H9 (cell line): ENCODE data around the gene TBX3. TPM values are rescaled to one million over a fixed set of nuclear protein-coding genes. Genes with fewer than 3 reads are reported as not detected.
A peak's percentile ranks its signal among the peaks of the same experiment; 100 is the strongest.

Experiments used
- DNase-seq: peaks from one replicate; pipeline ENCODE4 v3.0.0-alpha.2; 2017
- H2AFZ ChIP-seq: one replicate; pipeline ENCODE4 v1.6.1; 2013; ENCODE audit warnings: mild to moderate bottlenecking, low read length, control low read depth, moderate library complexity
- H2AK5ac ChIP-seq: 2 replicates; pipeline ENCODE4 v1.6.1; 2013; ENCODE audit warnings: low read length, control low read depth, mixed read lengths; ENCODE audit not compliant: insufficient read length
- H2BK120ac ChIP-seq: one replicate; pipeline ENCODE4 v1.6.1; 2013; ENCODE audit warnings: low read depth, mild to moderate bottlenecking, low read length, control low read depth, inconsistent platforms; ENCODE audit not compliant: poor library complexity, severe bottlenecking
- H2BK12ac ChIP-seq: 2 replicates; pipeline ENCODE4 v1.6.1; 2013; ENCODE audit warnings: low read length, control low read depth, mixed read lengths, low read depth; ENCODE audit not compliant: insufficient read length
- H2BK15ac ChIP-seq: 2 replicates; pipeline ENCODE4 v1.6.1; 2013; ENCODE audit warnings: low read depth, low read length, control low read depth
- H2BK20ac ChIP-seq: one replicate; pipeline ENCODE4 v1.6.1; 2013; ENCODE audit warnings: low read depth, mild to moderate bottlenecking, low read length, control low read depth, inconsistent platforms; ENCODE audit not compliant: poor library complexity, severe bottlenecking
- H2BK5ac ChIP-seq: 2 replicates; pipeline ENCODE4 v1.6.1; 2013; ENCODE audit warnings: low read length, control low read depth, mixed read lengths; ENCODE audit not compliant: insufficient read length
- H3K14ac ChIP-seq: 2 replicates; pipeline ENCODE4 v1.6.1; 2013; ENCODE audit warnings: low read length, control low read depth; ENCODE audit not compliant: insufficient read depth
- H3K18ac ChIP-seq: 2 replicates; pipeline ENCODE4 v1.6.1; 2013; ENCODE audit warnings: low read depth, mild to moderate bottlenecking, mixed read lengths, low read length, control low read depth; ENCODE audit not compliant: insufficient read length
- H3K23ac ChIP-seq: 2 replicates; pipeline ENCODE4 v1.6.1; 2013; ENCODE audit warnings: low read length, control low read depth, mixed read lengths, low read depth; ENCODE audit not compliant: insufficient read length
- H3K23me2 ChIP-seq: 2 replicates; pipeline ENCODE4 v1.6.1; 2013; ENCODE audit warnings: low read depth, mild to moderate bottlenecking, mixed read lengths, low read length, control low read depth; ENCODE audit not compliant: insufficient read length, poor library complexity, severe bottlenecking
- H3K27ac ChIP-seq: 2 replicates; pipeline ENCODE4 v1.5.1; 2013; ENCODE audit warnings: low read length, control low read depth, mixed read lengths, low read depth; ENCODE audit not compliant: insufficient read length
- H3K27me3 ChIP-seq: 2 replicates; pipeline ENCODE4 v1.6.1; 2013; ENCODE audit warnings: low read length, control low read depth, inconsistent platforms; ENCODE audit not compliant: insufficient read depth
- H3K4ac ChIP-seq: 2 replicates; pipeline ENCODE4 v1.6.1; 2013; ENCODE audit warnings: low read depth, mild to moderate bottlenecking, control low read depth, inconsistent platforms, low read length, moderate library complexity
- H3K4me1 ChIP-seq: 2 replicates; pipeline ENCODE4 v1.6.1; 2013; ENCODE audit warnings: low read length, control low read depth, inconsistent platforms; ENCODE audit not compliant: insufficient read depth
- H3K4me2 ChIP-seq: 2 replicates; pipeline ENCODE4 v1.6.1; 2013; ENCODE audit warnings: low read length, control low read depth, mixed read lengths; ENCODE audit not compliant: insufficient read length, insufficient read depth
- H3K56ac ChIP-seq: 2 replicates; pipeline ENCODE4 v1.6.1; 2013; ENCODE audit warnings: low read depth, mild to moderate bottlenecking, mixed read lengths, low read length, control low read depth; ENCODE audit not compliant: insufficient read length
- H3K79me1 ChIP-seq: 2 replicates; pipeline ENCODE4 v1.6.1; 2013; ENCODE audit warnings: low read depth, mild to moderate bottlenecking, moderate library complexity, low read length, control low read depth, inconsistent platforms; ENCODE audit not compliant: insufficient read depth, poor library complexity, severe bottlenecking
- H3K79me2 ChIP-seq: 2 replicates; pipeline ENCODE4 v1.6.1; 2013; ENCODE audit warnings: low read length, control low read depth, inconsistent platforms; ENCODE audit not compliant: insufficient read depth
- H3K9ac ChIP-seq: 2 replicates; pipeline ENCODE4 v1.6.1; 2013; ENCODE audit warnings: low read length, control low read depth, mixed read lengths; ENCODE audit not compliant: insufficient read length; ENCODE audit errors: extremely low read depth
- H3K9me3 ChIP-seq: one replicate; pipeline ENCODE4 v1.6.1; 2013; ENCODE audit warnings: low read depth, low read length, inconsistent platforms; ENCODE audit not compliant: control insufficient read depth
- H3T11ph ChIP-seq: one replicate; pipeline ENCODE4 v1.6.1; 2013; ENCODE audit warnings: mild to moderate bottlenecking, low read length, control low read depth, inconsistent platforms
- H4K20me1 ChIP-seq: one replicate; pipeline ENCODE4 v1.6.1; 2013; ENCODE audit not compliant: control insufficient read depth, insufficient read length, insufficient read depth
- H4K5ac ChIP-seq: 2 replicates; pipeline ENCODE4 v1.6.1; 2013; ENCODE audit warnings: low read depth, mild to moderate bottlenecking, mixed read lengths, low read length, control low read depth; ENCODE audit not compliant: insufficient read length
- H4K8ac ChIP-seq: replicated peaks from 2 replicates; pipeline ENCODE4 v1.6.1; 2013; ENCODE audit warnings: low read length, control low read depth, mixed read lengths, low read depth; ENCODE audit not compliant: insufficient read length
- H4K91ac ChIP-seq: 2 replicates; pipeline ENCODE4 v1.6.1; 2013; ENCODE audit warnings: low read depth, mild to moderate bottlenecking, moderate library complexity, mixed read lengths, low read length, control low read depth; ENCODE audit not compliant: insufficient read length
- H3K27ac Mint-ChIP-seq, 3 experiments: 2 replicates in 2 of 3; 3 replicates in 1 of 3; pipeline ENCODE4 v1.8.0; 2020 to 2021; ENCODE audit warnings: mixed read lengths in 3 of 3, mild to moderate bottlenecking in 1 of 3, moderate library complexity in 1 of 3
- H3K27me3 Mint-ChIP-seq: 2 replicates; pipeline ENCODE4 v1.8.0; 2021; ENCODE audit warnings: low read depth, mild to moderate bottlenecking, moderate library complexity, mixed read lengths
- H3K36me3 Mint-ChIP-seq, 3 experiments: 2 replicates in 2 of 3; 3 replicates in 1 of 3; pipeline ENCODE4 v1.8.0; 2020 to 2021; ENCODE audit warnings: low read depth in 3 of 3, mixed read lengths in 3 of 3; ENCODE audit not compliant: insufficient read depth in 1 of 3
- H3K4me1 Mint-ChIP-seq, 2 experiments: 2 replicates each; pipeline ENCODE4 v1.8.0; 2020; ENCODE audit warnings: mixed read lengths in 2 of 2
- H3K4me3 Mint-ChIP-seq, 2 experiments: 2 replicates in 1 of 2; 3 replicates in 1 of 2; pipeline ENCODE4 v1.8.0; 2020 to 2021; ENCODE audit warnings: mild to moderate bottlenecking in 2 of 2, mixed read lengths in 2 of 2, moderate library complexity in 1 of 2
- H3K9me3 Mint-ChIP-seq, 2 experiments: 2 replicates in 1 of 2; 3 replicates in 1 of 2; pipeline ENCODE4 v1.8.0; 2020; ENCODE audit warnings: mild to moderate bottlenecking in 2 of 2, mixed read lengths in 2 of 2, moderate library complexity in 1 of 2
- CTCF ChIP-seq: fragments of 200-600 bp; sonication (generic); conservative IDR thresholded peaks from 3 replicates; pipeline ENCODE4 v1.8.0; 2021; ENCODE audit warnings: antibody characterized with exemption, mild to moderate bottlenecking
- WGBS: extraction: QIAGEN DNeasy Blood & Tissue Kit; methylation state at CpG from one replicate; pipeline ENCODE4 v1.1.7; 2013; ENCODE audit warnings: missing lambda C conversion rate, low lambda C conversion rate, mixed read lengths; ENCODE audit not compliant: insufficient read length; ENCODE audit errors: extremely low coverage; 5-methylcytosine and 5-hydroxymethylcytosine counted together
- total RNA-seq: library from RNA; stranded (reverse); gene quantifications from 2 replicates; pipeline ENCODE4 v1.2.1, GENCODE V29; 2021

Gene TBX3
- total RNA-seq, 1 experiment from 2014 or later: 0.04 TPM

- Histone ChIP-seq H3K79me1 (no peaks in the 10 kb centered on the region), H3K23ac (no peak overlapping the region), H3T11ph (no peak overlapping the region), H4K91ac (no peak overlapping the region), H3K14ac (no peak overlapping the region), H2BK5ac (no peak overlapping the region), H3K27ac (no peak overlapping the region), H3K27me3 (peaks cover 86% of the 10 kb centered on the region), H2BK20ac (no peak overlapping the region), H3K9ac (no peak overlapping the region), H2BK120ac (no peak overlapping the region), H3K79me2 (no peaks in the 10 kb centered on the region), H3K18ac (no peak overlapping the region), H2AK5ac (no peak overlapping the region), H3K4me1 (peaks cover 11% of the 10 kb centered on the region), H3K4ac (no peak overlapping the region), H3K23me2 (peaks cover 10% of the 10 kb centered on the region), H2BK15ac (no peak overlapping the region), H3K56ac (no peak overlapping the region), H2BK12ac (no peak overlapping the region), H2AFZ (no peak overlapping the region), H3K9me3 (no peaks in the 10 kb centered on the region), H4K5ac (no peak overlapping the region), H4K20me1 (no peaks in the 10 kb centered on the region), H3K4me2 (peak overlapping the region; percentile 4), H4K8ac (no peak overlapping the region)
- no peak for DNase-seq
- no CpG with 5 or more reads among the region's 11 CpGs for whole genome bisulfite sequencing
- Mint-ChIP-seq H3K9me3 (peaks cover 2 to 12% of the 10 kb centered on the region in 2 experiments; a peak in 3 of 5 replicates), H3K4me3 (0 out of 5 replicates have a peak overlapping the region, but pooled peaks of 1 of the 2 experiments have one; percentile 12), H3K36me3 (no peaks in the 10 kb centered on the region), H3K4me1 (peaks cover 50 to 56% of the 10 kb centered on the region in 2 experiments), H3K27me3 (peaks cover 99% of the 10 kb centered on the region), H3K27ac (no peak overlapping the region; a peak in 1 of 7 replicates)
- no peak for TF ChIP-seq CTCF
These were observed 4.0 kb downstream of the TBX3 start for GRCh38 chr12:114679942-114680341.
